Liver (tissue), 9 donors: ENCODE data around the gene ZDHHC8. TPM values are rescaled to one million over a fixed set of nuclear protein-coding genes. Genes with fewer than 3 reads are reported as not detected.

Experiments used
- DNase-seq: peaks from one replicate; pipeline ENCODE4 v3.0.0-alpha.2; 2017; ENCODE audit warnings: low spot score
- H3K27ac ChIP-seq, 2 donors: one replicate each; pipeline ENCODE4 v1.7.0; 2013; ENCODE audit warnings: inconsistent platforms in 2 of 2, low read length in 2 of 2, control low read depth in 1 of 2, low read depth in 1 of 2, mild to moderate bottlenecking in 1 of 2
- H3K27me3 ChIP-seq, 4 donors: one replicate each; pipeline versions ENCODE4 v1.6.1 to v1.7.0; 2013; ENCODE audit warnings: low read length in 3 of 4, inconsistent platforms in 1 of 4, mild to moderate bottlenecking in 1 of 4, moderate library complexity in 1 of 4; ENCODE audit not compliant: control insufficient read depth in 4 of 4, insufficient read depth in 4 of 4
- H3K36me3 ChIP-seq, 4 donors: one replicate each; pipeline versions ENCODE4 v1.6.1 to v1.7.0; 2013; ENCODE audit warnings: low read length in 3 of 4, mild to moderate bottlenecking in 3 of 4, low read depth in 1 of 4, moderate library complexity in 1 of 4; ENCODE audit not compliant: control insufficient read depth in 4 of 4, insufficient read depth in 3 of 4
- H3K4me1 ChIP-seq, 4 donors: one replicate each; pipeline versions ENCODE4 v1.6.1 to v1.7.0; 2013; ENCODE audit warnings: low read length in 3 of 4, mild to moderate bottlenecking in 3 of 4, moderate library complexity in 1 of 4; ENCODE audit not compliant: control insufficient read depth in 4 of 4, insufficient read depth in 4 of 4
- H3K4me3 ChIP-seq, 3 donors: one replicate each; pipeline versions ENCODE4 v1.6.1 to v1.7.0; 2013; ENCODE audit warnings: low read length in 3 of 3, control low read depth in 1 of 3, low read depth in 1 of 3, mild to moderate bottlenecking in 1 of 3
- H3K9ac ChIP-seq, 2 donors: one replicate each; pipeline ENCODE4 v1.7.0; 2013; ENCODE audit warnings: low read length in 2 of 2, mild to moderate bottlenecking in 2 of 2, moderate library complexity in 2 of 2, control low read depth in 1 of 2, low read depth in 1 of 2
- H3K9me3 ChIP-seq, 4 donors: one replicate each; pipeline versions ENCODE4 v1.6.1 to v1.7.0; 2013; ENCODE audit warnings: low read length in 3 of 4; ENCODE audit not compliant: control insufficient read depth in 4 of 4
- ATF3 ChIP-seq: IDR thresholded peaks from 2 replicates; pipeline ENCODE4 v1.6.1; 2016; ENCODE audit warnings: antibody characterized with exemption
- CTCF ChIP-seq: fragments of 150-350 bp; IDR thresholded peaks from 2 replicates; pipeline ENCODE4 v1.5.1; 2017; ENCODE audit warnings: improper control_type of control experiment, low read depth, low read length; ENCODE audit not compliant: missing input control
- EGR1 ChIP-seq, 2 donors: IDR thresholded peaks; 2 replicates each; pipeline ENCODE4 v1.6.1; 2016 to 2018; ENCODE audit warnings: antibody characterized with exemption in 2 of 2, low read depth in 2 of 2
- FOXA1 ChIP-seq: IDR thresholded peaks from 2 replicates; pipeline ENCODE4 v1.6.1; 2016; ENCODE audit warnings: antibody characterized with exemption
- FOXA2 ChIP-seq: IDR thresholded peaks from 2 replicates; pipeline ENCODE4 v1.6.1; 2016; ENCODE audit warnings: antibody characterized with exemption
- GABPA ChIP-seq, 2 donors: IDR thresholded peaks in 1 of 2; conservative IDR thresholded peaks in 1 of 2; 2 replicates each; pipeline ENCODE4 v1.6.1; 2016; ENCODE audit warnings: antibody characterized with exemption in 2 of 2, mild to moderate bottlenecking in 1 of 2, moderate library complexity in 1 of 2
- HNF4A ChIP-seq, 2 donors: conservative IDR thresholded peaks; 2 replicates each; pipeline ENCODE4 v1.6.1; 2016; ENCODE audit warnings: antibody characterized with exemption in 2 of 2, mild to moderate bottlenecking in 2 of 2
- HNF4G ChIP-seq: IDR thresholded peaks from 2 replicates; pipeline ENCODE4 v1.6.1; 2016; ENCODE audit warnings: antibody characterized with exemption
- JUND ChIP-seq, 2 donors: IDR thresholded peaks; 2 replicates each; pipeline ENCODE4 v1.6.1; 2016; ENCODE audit warnings: antibody characterized with exemption in 2 of 2
- MAX ChIP-seq: IDR thresholded peaks from 2 replicates; pipeline ENCODE4 v1.6.1; 2016; ENCODE audit warnings: antibody characterized with exemption
- NR2F2 ChIP-seq: IDR thresholded peaks from 2 replicates; pipeline ENCODE4 v1.6.1; 2016; ENCODE audit warnings: antibody characterized with exemption
- RAD21 ChIP-seq, 2 donors: IDR thresholded peaks; 2 replicates each; pipeline ENCODE4 v1.6.1; 2016; ENCODE audit warnings: antibody characterized with exemption in 2 of 2, mild to moderate bottlenecking in 2 of 2
- REST ChIP-seq: IDR thresholded peaks from 2 replicates; pipeline ENCODE4 v1.6.1; 2016; ENCODE audit warnings: antibody characterized with exemption, mild to moderate bottlenecking
- RXRA ChIP-seq, 2 donors: IDR thresholded peaks; 2 replicates each; pipeline ENCODE4 v1.6.1; 2017 to 2018; ENCODE audit warnings: antibody characterized with exemption in 2 of 2, mild to moderate bottlenecking in 1 of 2
- SP1 ChIP-seq: IDR thresholded peaks from 2 replicates; pipeline ENCODE4 v1.6.1; 2018; ENCODE audit warnings: antibody characterized with exemption, mild to moderate bottlenecking
- YY1 ChIP-seq: IDR thresholded peaks from 2 replicates; pipeline ENCODE4 v1.6.1; 2016; ENCODE audit warnings: antibody characterized with exemption, mild to moderate bottlenecking
- ZBTB33 ChIP-seq: IDR thresholded peaks from 2 replicates; pipeline ENCODE4 v1.6.1; 2016; ENCODE audit warnings: antibody characterized with exemption
- WGBS: extraction: QIAGEN DNeasy Blood & Tissue Kit; methylation state at CpG from one replicate; pipeline ENCODE4 v1.1.7; 2013; 5-methylcytosine and 5-hydroxymethylcytosine counted together
- polyA plus RNA-seq, 2 donors: library from polyadenylated mRNA; stranded (reverse) in 1 of 2; unstranded in 1 of 2; fragments of 200-250 nt in 1 of 2; fragments of >200 nt in 1 of 2; fragmentation: Nextera tagmentation in 1 of 2; extraction: Ambion mirVana in 1 of 2; gene quantifications; one replicate each; pipeline versions ENCODE4 v1.2.1 to v1.2.3, GENCODE V29; 2013 to 2015
- total RNA-seq, 2 donors: library from RNA; depleted of rRNA; stranded (reverse); fragments of >200 nt; gene quantifications; one replicate each; pipeline ENCODE4 v1.2.3, GENCODE V29; 2014
- donor health status: healthy.
- donor health status: healthy.
- donor health status: healthy.
- donor health status: healthy.
- donor health status: healthy.

The ZDHHC8 gene
- total and polyA plus RNA-seq, 4 donors, result 2.9 to 11.8 (median 6.8) TPM

- no peaks in the 10 kb centered on the region for H3K9me3 ChIP-seq
- H3K4me1 ChIP-seq, result peaks cover 12 to 29% (median 20%) of the 10 kb centered on the region in 4 donors
- H3K9ac ChIP-seq, result peak overlapping the region; percentile 15 to 63
- no peaks in the 10 kb centered on the region for H3K27me3 ChIP-seq
- H3K4me3 ChIP-seq, result no peak overlapping the region
- TF ChIP-seq HNF4G (no peak), REST (no peak), YY1 (no peak), RAD21 (IDR thresholded peaks at IDR 0.05) (no peak), FOXA2 (no peak), NR2F2 (no peak), RXRA (IDR thresholded peaks at IDR 0.05) (no peak), EGR1 (IDR thresholded peaks at IDR 0.05; ENCODE audit: low read depth in 2 of 2) (no peak), JUND (IDR thresholded peaks at IDR 0.05) (no peak), HNF4A (conservative IDR thresholded peaks at IDR 0.05) (no peak), ZBTB33 (no peak), MAX (no peak), SP1 (no peak), CTCF (no peak)
- peak overlapping the region; percentile 92 for H3K27ac ChIP-seq
- DNase-seq, result no peak
- H3K36me3 ChIP-seq, result peaks cover 21 to 57% (median 38%) of the 10 kb centered on the region in 4 donors
- WGBS, result 66% methylated on average over 15 of the region's 15 CpGs
Measured at GRCh38 chr22:20094197-20094807, 37.3 kb upstream of the ZDHHC8 start.

- no peak for DNase-seq
- WGBS, result 82% methylated on average over 4 of the region's 4 CpGs
- no peaks in the 10 kb centered on the region for H3K27me3 ChIP-seq
Measured at GRCh38 chr22:20095521-20095920, 36.1 kb upstream of the ZDHHC8 start.

More at GRCh38 chr22:20095521-20095920, 36.1 kb upstream of the ZDHHC8 start:
- no peak overlapping the region for H3K9ac ChIP-seq
- no peak overlapping the region for H3K4me3 ChIP-seq
- H3K36me3 ChIP-seq, result peaks cover 16 to 45% (median 29%) of the 10 kb centered on the region in 4 donors
- no peak overlapping the region for H3K27ac ChIP-seq
- peaks cover 12 to 29% (median 20%) of the 10 kb centered on the region in 4 donors for H3K4me1 ChIP-seq
- H3K9me3 ChIP-seq, result no peaks in the 10 kb centered on the region
- TF ChIP-seq HNF4G (no peak), SP1 (no peak), NR2F2 (no peak), RAD21 (IDR thresholded peaks at IDR 0.05) (no peak), CTCF (no peak), GABPA (IDR thresholded peaks at IDR 0.05 in 1 of 2, conservative IDR thresholded peaks at IDR 0.05 in 1 of 2) (no peak), RXRA (IDR thresholded peaks at IDR 0.05) (no peak), FOXA2 (no peak), ATF3 (no peak), ZBTB33 (no peak), FOXA1 (no peak)
